Measurements from ENCODE around the gene U2AF1L4.
A peak's percentile ranks its signal among the peaks of the same experiment; 100 is the strongest.
"Not testable (repeated sequence)": the region's sequence is repeated elsewhere in the genome, so short reads cannot be mapped to it uniquely, and the experiment has no call there.

The U2AF1L4 gene

DNA sequence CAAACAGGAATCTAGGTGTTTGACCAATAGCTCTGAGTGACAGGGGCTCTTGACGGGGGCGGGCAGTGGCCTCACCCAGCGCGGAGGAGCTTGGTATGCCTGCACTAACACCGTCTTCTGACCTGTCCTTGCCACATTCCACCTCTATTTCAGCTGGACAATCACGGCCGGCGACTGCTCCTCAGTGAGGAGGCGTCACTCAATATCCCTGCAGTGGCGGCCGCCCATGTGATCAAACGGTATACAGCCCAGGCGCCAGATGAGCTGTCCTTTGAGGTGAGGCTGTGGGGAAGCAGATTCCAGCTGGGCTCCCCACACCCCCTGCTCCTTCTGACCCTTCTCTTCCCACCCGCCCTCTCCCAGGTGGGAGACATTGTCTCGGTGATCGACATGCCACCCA is 34.8 kb upstream of the U2AF1L4 start:
- no peak for DNase-seq

DNA sequence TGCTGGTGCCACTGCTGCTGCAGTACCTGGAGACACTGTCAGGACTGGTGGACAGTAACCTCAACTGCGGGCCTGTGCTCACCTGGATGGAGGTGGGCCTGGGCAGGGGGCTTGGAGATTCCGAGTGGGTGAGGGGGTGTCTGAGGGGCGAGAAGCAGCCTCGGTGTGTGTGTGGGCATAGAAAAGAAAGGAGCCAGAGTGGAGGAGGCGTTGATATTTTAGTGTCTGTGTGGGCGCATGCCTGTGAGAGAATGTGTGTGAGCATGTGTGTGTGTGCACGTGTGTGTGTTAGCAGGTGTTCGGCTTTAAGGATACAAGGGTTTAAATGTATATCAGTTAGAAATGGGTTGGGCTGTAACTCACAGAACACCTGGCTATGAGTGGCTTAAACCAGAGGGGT is 33.8 kb upstream of the U2AF1L4 start:
- DNase-seq = no peak

GRCh38 chr19:35777961-35778360 is 32.7 kb upstream of the U2AF1L4 start:
- no peak for DNase-seq

GRCh38 chr19:35777086-35777841 is 32.0 kb upstream of the U2AF1L4 start:
- no peak for DNase-seq

DNA sequence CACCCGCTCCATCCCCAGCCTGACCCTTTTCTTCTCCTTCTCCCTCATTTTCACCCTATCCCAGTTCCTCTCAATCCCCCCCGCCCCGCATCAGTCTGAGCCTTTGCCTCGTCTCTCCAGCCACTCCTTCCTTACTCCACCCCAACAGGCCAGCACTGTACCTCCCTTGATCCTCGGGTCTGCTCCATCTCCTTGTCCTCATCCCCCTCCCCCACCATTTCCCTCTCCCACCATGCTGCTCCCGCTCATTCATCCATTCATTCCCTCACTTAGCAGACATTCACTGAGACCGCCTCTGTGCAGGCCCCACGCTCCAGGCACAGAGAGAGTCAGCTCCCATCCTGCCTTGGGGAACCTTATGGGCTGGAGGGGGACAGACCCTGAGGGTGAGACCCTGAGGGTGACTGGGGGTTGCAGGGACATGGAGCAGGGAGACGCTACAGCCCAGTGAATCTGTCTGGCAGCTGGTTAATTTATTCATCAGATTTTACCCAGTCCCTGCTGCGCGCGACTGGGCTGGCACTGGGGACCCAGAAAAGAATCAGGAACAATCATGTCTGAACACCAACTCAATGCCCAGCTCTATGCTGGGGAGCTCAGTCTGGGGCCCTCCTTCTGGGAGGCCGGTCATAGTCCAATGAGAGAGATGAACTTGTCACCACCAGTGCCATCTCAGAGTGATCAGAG is 31.0 kb upstream of the U2AF1L4 start:
- DNase-seq = no peak

GRCh38 chr19:35775298-35776101 is 30.3 kb upstream of the U2AF1L4 start, which contains the start of gene ARHGAP33:
TSS of gene ARHGAP33 (plus strand) at chr19:35775564. CDS start at chr19:35775659, 95 bp downstream.
- peak; percentile 99 for DNase-seq

DNA sequence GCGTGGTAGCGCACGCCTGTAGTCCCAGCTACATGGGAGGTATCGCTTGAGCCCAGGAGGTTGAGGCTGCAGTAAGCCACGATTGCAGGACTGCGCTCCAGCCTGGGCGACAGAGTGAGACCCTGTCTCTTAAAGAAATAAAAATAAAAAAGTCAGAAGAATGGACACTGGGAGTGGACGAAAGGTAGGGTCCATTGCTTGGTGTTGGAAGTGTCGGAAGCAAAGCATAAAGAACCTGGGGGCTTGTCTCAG is 29.8 kb upstream of the U2AF1L4 start:
- no peak for DNase-seq

DNA sequence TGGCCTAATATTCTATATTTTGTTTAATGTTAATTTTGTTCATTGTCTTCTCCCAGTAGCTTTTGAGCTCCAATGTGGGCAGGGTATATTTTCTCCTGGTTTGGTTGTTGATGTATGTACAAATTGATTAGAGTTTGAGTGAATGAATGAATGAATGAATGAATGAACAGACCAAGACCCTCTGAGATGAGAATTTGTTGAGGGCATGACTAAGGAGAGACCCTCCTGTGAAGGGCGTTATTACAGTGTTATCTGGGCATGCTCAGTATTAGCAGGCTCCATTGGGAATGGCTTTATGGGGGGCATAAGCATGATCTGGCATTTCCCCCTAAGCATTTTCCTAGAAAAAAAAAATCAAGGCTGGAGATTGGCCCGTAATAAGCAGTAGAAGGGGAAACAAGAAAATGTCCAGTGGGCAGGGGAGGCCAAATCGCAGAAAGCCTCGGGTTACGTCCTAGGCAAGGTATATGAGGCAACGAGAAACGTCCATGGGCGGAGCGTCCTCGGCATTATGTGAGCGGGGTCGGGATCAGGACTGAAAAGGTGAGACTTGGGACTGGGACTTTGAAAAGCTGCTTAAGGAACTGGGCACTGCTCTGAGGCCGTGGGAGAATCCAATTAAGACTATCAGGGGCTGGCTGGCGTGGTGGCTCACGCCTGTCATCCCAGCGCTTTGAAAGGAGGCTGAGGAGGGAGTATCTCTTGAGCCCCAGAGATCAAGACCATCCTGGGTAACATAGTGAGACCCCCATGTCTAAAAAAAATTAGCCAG is 29.2 kb upstream of the U2AF1L4 start:
- DNase-seq = no peak

GRCh38 chr19:35773020-35773806 is 28.0 kb upstream of the U2AF1L4 start:
- DNase-seq = no peak

DNA sequence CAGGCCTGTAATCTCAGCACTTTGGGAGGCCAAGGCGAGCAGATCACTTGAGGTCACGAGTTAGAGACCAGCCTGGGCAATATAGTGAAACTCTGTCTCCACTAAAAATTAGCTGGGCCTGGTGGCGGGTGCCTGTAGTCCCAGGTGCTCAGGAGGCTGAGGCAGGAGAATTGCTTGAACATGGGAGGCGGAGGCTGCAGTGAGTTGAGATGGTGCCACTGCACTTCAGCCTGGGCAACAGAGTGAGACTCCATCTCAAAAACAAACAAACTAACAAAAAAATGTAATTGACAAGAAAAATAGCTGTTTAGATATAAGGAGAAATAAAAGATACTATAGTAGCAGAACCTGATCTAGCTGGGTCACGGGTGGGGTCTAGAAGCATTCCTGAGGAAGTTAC is 27.1 kb upstream of the U2AF1L4 start:
- not testable (repeated sequence) for DNase-seq

- DNase-seq = no peak
Observed at GRCh38 chr19:35768082-35768421, 22.8 kb upstream of the U2AF1L4 start.

- DNase-seq = no peak
Observed at GRCh38 chr19:35767288-35768081, 22.3 kb upstream of the U2AF1L4 start.

DNA sequence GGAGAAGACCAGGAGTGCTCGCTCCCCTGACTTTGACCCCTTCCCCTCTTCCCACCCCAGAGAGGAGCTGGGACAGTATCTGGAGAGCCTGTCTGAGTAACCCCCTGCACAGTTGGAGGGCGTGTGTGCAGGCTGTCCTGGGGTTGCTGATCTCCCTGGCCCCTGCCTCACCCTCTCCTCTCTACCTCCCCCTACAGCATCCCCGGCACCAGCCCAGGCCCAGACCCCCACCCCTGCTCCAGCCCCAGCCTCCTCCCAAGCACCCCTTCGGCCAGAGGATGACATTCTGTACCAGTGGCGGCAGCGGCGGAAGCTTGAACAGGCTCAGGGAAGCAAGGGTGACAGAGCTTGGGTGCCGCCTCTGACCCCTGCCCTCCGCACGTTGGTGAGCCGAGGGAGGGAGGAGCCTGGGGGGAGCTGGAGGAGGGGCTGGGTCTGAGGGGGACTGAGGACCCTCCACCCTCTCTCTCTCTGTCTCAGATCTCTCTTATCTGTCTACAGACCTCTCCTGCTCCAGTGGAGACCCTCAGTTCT is 21.4 kb upstream of the U2AF1L4 start:
- DNase-seq = no peak

DNA sequence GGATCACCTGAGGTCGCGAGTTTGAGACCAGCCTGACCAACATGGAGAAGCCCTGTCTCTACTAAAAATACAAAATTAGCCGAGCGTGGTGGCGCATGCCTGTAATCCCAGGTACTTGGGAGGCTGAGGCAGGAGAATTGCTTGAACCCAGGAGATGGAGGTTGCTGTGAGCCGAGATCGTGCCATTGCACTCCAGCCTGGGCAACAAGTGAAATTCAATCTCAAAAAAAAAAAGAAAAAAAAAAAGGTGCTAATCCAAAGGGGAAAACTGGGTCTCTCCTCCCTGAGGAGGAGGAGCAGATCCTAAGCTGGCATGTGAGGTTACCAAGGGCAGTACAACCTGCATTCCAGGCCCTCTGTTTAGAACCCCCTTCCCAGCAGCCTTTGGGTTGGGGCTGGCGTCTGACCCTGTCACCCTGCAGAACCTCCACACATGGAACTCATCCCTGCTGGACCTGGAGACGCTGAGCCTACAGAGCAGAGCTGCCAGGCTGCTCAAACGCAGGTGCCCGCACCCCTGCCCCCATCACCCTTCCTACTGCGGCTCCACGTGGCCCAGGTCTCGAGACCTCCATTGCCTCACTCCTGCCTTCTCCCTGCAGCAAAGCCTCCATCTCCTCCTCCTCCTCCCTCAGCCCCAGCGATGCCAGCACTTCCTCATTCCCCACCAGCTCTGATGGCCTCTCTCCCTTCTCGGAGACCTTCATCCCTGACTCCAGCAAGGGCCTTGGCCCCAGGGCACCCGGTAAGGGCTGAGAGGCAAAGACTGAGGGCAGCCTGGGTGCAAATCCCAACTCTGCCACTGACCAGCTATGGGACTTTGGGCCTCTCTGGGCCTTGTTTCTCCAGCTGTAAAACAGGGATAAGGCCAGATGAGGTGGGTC is 19.5 kb upstream of the U2AF1L4 start:
- DNase-seq = no peak

DNA sequence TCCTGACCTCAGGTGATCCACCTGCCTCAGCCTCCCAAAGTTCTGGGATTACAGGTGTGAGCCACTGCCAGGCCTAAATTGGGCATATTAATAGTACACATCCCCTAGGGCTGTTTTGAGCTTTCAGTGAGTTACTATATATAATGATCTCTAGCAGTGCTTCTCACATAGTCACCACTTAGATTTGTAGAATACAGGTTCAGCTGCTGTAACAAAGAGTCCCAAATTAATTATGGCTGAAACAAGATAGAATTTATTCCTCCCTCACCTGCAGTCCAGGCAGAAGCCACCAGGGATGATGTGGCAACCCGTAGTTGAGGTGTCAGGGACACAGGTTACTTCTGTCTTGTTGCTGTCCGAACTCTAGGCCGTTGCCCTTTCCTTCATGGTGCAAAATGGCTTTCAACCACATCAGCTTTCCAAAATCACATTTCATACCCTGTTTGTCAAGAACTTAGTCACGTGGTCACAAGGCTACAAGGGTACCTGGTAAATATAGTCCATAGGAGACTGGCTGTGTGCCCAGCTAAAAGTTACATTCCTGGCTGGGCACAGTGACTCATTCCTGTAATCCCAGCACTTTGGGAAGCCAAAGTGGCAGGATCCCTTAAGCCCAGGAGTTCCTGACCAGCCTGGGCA is 15.6 kb upstream of the U2AF1L4 start:
- DNase-seq = no peak

GRCh38 chr19:35759697-35760096 is 14.5 kb upstream of the U2AF1L4 start:
- DNase-seq = no peak

DNA sequence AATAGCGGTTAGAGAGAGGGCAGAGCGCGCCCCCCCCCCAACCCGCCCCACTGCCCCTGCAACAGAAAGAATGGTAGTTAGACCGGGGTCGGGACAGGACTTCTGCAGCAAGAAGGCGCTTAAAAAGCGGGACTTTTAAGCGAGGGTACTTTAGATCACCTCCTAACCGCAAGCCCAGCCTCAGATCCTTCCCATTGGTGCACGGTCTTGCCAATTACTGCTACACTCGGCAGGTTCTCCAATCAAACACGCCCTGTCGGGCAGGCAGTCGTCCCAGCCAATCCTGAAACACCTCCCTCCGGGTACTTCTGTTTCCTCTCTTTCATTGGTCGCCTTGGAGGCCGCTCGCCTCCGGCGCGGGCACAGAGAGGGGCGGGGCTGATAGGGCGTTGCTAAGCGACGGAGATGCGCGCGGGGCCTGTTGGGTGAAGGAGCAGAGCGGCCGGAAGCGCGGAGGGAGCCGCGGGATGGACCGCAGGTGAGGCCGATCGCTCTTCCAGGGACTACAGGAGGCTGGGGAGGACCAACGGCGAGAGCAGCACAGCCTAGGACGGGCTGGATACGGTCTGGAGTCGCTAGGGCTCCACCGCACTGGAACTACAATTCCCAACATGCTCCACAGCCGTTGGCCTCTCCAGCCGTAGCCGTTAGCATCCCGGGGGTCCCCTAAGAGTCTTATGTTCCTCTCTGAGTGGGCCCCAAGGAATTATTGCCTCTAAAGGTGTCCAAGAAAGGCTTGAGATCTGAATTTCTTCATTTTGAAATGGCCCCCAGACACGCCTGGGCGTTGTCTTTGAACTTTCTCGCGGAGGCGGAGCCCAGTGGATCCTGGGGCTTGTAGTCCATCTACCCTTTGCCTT is 12.8 kb upstream of the U2AF1L4 start, which contains the start of gene PROSER3:
PROSER3 (plus strand) TSS at position 428 of the 860 bp plus-strand sequence; CDS start at position 468, 40 bp downstream.
- DNase-seq = peak; percentile 98

- no peak for DNase-seq
Observed at GRCh38 chr19:35757231-35757748, 12.1 kb upstream of the U2AF1L4 start.

Measured in activated CD8-positive, alpha-beta memory T cell treated with anti-CD3 and anti-CD28 coated beads, Interleukin-2, amount 50 U/mL, for 4 hours (primary cell).